Limb (tissue), 2 donors: Measurements from ENCODE around the gene SIX3.
A peak's percentile ranks its signal among the peaks of the same experiment; 100 is the strongest.

ENCODE experiments used
- DNase-seq, 2 donors: peaks; one replicate each; pipeline ENCODE4 v3.0.0-alpha.2; 2016; ENCODE audit errors: extremely low spot score in 2 of 2

Gene SIX3

GRCh38 chr2:44942304-44943030 lies 965 bp downstream of the SIX3 start:
- peak in 1 of 2 donors; percentile 55 for DNase-seq

DNA sequence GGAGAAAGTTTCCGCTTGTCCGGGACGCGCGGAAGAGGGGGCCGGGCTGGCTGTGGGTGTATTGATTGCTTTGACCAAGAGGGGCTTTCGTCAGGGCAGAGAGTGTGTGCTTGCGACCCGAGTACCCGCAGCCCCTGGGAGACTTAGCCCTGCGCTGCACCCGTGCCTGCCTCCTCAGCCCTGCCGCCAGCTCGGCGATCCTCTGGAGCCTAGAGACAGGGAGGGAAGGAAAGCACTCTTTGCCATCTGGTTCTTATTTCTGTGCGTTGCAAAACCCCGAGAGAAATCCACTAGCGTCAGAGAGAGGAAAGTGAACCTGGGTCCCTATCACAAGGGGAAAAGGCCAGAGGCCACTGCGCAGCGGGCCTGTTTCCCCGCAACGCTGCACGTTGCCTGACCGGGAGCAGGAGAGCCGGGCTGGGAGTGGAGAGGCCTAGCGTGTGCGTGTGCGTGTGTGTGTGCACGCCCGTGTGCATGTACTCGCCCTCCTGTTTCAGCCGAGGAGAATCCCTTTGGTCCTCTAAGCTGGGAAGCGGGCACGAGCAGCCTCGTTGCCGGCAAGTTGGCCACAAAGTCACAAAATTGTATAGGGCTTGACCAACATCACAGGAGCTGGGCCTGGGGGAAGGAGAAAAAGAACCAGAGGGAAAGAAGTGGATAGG lies 1.7 kb downstream of the SIX3 start:
- peak in 1 of 2 donors; percentile 45 for DNase-seq

DNA sequence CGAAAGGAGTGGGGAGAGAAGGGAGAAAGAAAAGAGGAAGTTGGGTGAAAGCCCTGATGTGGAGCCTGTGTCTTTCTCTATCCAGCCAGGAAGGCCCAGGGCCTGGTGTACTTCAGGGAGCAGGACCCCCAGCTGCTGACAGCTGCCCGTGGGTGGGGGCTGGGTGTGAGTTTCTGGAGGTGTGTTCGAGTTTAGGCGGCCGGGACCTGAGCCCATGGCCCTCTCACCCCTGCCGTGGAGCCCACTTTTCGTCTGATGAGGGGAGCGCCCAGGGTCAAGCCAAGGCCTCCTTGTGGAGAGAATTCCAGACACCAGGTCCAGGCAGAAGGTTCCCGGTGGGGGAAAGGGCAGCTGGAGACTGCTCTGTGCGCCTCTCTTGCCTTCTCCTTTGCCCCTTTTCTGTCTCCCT lies 2.2 kb downstream of the SIX3 start:
- peak in 1 of 2 donors; percentile 31 for DNase-seq

DNA sequence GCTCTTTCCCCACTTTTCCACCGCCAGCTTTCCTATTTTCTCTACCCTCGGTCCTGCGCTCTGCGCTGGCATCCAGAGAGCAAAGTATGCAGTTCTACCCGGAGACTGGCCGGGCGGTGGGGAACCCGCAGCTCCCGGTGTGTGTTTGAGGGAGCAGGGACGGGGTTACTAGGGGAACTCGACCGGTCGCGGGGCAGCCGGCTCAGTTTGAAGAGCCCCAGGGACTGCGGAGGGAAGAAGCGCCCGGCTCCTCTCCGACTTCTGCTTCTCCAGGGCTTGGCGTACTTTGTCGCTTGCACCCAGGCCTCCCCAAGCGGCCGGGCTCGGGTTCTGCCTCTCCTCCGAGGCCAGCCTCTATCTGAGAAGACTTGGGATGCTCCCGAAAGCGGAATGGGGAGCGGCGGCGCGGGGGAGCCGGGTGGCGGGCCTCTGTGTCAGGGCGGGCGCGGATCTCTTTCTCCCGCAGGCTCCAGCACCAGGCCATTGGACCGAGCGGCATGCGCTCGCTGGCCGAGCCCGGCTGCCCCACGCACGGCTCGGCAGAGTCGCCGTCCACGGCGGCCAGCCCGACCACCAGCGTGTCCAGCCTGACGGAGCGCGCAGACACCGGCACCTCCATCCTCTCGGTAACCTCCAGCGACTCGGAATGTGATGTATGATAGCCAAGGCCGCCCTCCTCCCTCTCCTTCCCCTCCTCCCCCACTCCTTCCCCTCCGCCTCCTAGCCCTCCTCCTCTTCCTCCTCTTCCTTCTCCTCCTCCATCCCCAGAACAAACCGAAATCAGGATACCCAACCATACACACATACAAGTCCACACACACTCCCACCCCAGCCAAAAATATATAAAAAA lies 2.8 kb downstream of the SIX3 start:
- DNase-seq, result peak in 1 of 2 donors; percentile 46

GRCh38 chr2:44944952-44945612 lies 3.6 kb downstream of the SIX3 start:
- peak in 1 of 2 donors; percentile 34 for DNase-seq

- no peak for DNase-seq
These were observed 4.3 kb downstream of the SIX3 start for GRCh38 chr2:44945676-44946371.

- no peak for DNase-seq
These were observed 5.0 kb downstream of the SIX3 start for GRCh38 chr2:44946372-44947027.

GRCh38 chr2:44947028-44947375 lies 5.5 kb downstream of the SIX3 start:
- no peak for DNase-seq

DNA sequence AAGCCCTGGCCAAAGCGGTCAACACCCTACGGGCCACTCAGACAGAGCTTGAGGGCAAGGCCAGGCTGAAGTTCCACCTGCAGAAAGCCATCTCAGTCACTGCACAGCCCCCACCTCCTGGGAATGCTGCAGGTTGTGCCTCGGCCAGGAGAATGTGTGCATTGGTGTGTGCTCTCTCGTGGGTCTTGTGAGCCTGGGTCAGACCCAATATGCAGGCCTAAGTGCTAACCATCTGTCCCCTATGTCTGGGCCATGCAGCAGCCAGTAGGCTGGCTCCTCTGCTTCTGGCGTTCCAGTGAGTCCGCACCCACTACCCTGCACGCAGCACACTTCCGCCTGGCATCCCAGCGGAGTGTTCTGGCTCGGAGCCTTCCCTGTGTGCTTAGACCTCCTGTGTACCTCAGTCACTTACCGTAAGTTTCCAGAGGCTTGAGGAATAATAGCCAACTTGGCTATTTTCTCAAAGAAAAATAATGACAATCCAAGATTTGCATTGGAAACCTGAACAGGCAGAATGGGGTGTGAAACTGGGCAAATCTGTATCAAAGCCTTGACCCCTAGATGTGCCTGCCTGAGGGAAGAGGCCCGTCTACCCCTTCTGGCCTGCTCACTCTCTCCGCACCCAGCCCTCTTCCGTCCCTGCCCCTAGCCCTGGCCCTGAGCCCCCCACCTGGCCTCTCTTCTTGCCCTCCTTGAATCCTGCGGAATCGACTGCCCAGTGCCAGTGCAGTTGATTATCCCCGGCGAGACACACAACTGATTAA lies 7.2 kb downstream of the SIX3 start:
- no peak for DNase-seq

GRCh38 chr2:44949329-44950151 lies 8.0 kb downstream of the SIX3 start:
- peak in 1 of 2 donors; percentile 59 for DNase-seq

DNA sequence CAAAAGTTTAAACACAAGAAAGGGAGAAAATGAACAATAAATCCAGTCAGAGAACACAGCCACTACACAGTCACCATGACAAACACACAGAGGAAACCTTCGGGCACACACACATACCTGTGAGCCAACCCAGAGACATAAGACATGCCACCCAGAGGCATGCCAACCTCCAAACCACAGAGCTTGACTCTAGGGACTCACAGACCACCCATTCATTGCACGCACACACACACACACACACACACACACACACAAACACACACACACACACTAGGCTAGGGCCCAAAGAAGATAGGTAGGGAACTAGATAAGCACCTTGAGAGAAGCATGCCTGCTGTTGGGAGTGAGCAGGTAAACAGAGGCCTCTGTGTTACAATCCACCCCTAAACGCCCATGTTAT lies 9.1 kb downstream of the SIX3 start:
- no peak for DNase-seq

DNA sequence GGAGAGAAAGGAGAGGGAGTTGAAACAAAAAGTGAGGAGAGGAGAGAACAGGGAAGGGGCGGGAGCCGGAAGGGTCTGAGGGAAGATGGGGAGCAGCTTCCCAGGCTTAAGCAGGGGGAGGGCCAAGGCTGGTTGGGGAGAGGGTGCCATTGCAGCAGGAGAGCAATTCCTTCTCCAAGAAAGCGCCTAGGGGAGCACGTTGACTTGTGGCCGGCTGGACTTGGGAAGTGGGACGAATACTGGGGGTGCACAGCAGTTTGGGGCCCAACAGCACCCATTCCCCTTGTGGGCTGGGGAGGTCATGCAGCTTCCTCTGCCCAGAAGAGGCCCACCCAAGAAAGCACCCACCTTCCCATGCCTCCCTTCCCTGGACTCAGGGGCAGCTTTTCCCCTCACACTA lies 9.6 kb downstream of the SIX3 start:
- no peak for DNase-seq

DNA sequence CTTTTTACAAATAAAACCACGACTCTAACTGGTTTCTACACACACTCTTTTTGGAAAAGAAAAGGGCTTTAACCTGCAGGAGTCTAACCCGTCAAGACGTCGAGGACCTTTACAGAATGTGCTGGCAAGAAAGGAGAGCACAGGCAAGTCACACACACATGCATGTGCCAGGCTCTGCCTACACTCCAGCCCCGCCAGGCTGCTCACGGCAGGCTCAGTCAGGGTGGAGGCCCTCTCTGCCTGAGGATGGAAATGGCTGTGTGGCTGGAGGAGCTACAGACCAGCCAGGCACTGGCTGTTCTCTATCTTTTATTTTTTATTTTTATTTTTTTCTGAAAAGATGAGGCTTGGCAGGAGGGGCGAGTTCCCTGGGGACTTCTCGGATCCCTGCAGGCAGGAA lies 10.2 kb downstream of the SIX3 start:
- DNase-seq, result no peak

- DNase-seq, result peak in 1 of 2 donors; percentile 73
These were observed 10.8 kb downstream of the SIX3 start for GRCh38 chr2:44952143-44952805.

DNA sequence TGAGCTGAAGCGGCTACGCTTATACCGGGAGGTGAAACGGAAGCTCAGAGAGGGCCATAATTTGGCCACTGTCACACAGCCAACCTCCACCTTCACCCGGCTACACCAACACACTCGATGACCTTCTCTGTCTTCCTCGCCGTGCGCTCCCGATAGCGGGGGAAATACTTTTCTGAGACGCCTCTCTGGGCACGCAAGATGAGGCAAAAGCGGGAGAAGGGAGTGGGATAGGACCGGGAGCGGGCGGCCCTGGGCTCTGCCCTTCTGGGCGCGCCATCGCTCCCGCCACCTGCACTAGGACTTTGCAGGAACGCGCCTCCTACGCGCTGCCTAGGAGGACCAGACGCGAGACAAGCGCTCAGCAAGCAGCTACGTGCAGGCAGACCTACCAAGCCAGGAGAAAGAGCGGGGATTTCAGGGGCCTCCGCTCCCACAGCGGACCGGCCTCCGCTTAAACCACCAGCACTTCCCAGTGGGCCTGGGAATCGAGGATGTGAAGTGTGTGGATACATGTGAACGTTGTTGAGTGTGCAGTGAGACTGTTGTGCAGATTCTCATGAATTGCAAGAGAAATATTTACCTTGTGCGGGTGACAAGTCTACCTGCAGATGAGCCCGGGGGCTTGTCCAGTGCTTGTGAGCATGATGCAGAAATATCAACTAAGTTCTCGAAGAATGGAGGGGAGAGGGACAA lies 11.4 kb downstream of the SIX3 start:
- DNase-seq, result peak in 1 of 2 donors; percentile 50

DNA sequence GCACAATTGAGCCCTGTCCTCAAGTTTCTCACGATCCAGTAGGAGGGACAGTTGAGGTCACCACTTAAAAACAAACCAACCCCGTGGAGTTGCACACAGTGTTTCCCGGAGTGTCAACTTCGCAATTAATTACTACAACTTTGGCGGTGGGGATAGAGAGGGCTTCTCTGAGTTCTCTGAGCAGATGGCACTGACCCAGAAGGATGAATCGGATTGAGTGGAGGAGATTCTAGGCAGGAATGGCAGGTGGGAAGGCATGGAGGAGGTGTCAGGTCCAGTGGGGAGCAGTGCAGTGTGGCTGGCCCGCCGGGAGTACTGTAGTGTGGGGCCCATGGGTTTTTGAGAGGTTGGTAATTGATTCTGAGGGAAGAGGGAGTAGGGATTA lies 12.0 kb downstream of the SIX3 start:
- DNase-seq, result no peak

DNA sequence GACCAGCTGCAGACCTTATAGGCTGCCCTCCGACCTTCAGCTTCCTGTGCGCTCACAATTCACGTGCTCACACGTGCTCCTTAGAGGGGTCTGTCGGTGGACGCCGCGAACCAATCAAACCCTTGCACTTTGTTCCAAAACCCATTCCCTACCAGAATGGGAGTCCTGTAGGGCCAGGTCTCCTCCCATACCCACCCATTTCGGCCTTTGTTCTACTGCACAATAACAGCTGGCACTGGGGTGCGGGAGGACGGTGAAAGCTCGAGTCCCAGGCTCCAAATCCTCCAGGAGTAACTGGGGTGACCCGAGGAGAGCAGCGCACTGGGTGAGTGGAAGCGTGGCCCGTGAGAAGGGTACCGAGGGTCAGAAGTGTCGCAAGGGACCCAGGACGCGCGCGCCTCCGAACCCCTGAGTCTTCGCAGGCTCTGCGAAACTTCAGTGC lies 13.0 kb downstream of the SIX3 start:
- no peak for DNase-seq
